IgD-negative memory B cell (primary cell): Measurements from ENCODE around the gene PGS1. TPM values are rescaled to one million over a fixed set of nuclear protein-coding genes. Genes with fewer than 3 reads are reported as not detected.

Experiments
- H3K27ac Mint-ChIP-seq, 3 donors: one replicate each; pipeline ENCODE4 v1.8.0; 2020 to 2022; ENCODE audit warnings: mild to moderate bottlenecking in 3 of 3, mixed read lengths in 3 of 3, moderate library complexity in 1 of 3
- H3K27me3 Mint-ChIP-seq: one replicate; pipeline ENCODE4 v1.8.0; 2021; ENCODE audit warnings: mixed read lengths
- H3K36me3 Mint-ChIP-seq: one replicate; pipeline ENCODE4 v1.8.0; 2020; ENCODE audit warnings: mild to moderate bottlenecking, mixed read lengths
- H3K4me1 Mint-ChIP-seq, 3 donors: one replicate each; pipeline ENCODE4 v1.8.0; 2020 to 2022; ENCODE audit warnings: mixed read lengths in 3 of 3, mild to moderate bottlenecking in 1 of 3
- H3K4me3 Mint-ChIP-seq, 4 donors: one replicate each; pipeline ENCODE4 v1.8.0; 2020 to 2022; ENCODE audit warnings: mild to moderate bottlenecking in 4 of 4, mixed read lengths in 4 of 4, moderate library complexity in 3 of 4
- H3K9me3 Mint-ChIP-seq, 3 donors: one replicate each; pipeline ENCODE4 v1.8.0; 2020 to 2021; ENCODE audit warnings: mixed read lengths in 3 of 3, mild to moderate bottlenecking in 1 of 3
- polyA plus RNA-seq: library from polyadenylated mRNA; unstranded; fragments of 300-500 nt; fragmentation: Illumina TruSeq; gene quantifications from one replicate; pipeline ENCODE4 v1.2.3, GENCODE V29; 2021

The PGS1 gene
- polyA plus RNA-seq, 1 donor from 2014 or later = 49.7 TPM

GRCh38 chr17:78366109-78366848 is 12.2 kb upstream of the PGS1 start:
- H3K4me1 Mint-ChIP-seq = peaks cover 2 to 7% (median 5%) of the 10 kb centered on the region in 3 donors
- H3K27ac Mint-ChIP-seq = peak overlapping the region in 1 of 3 donors; percentile 18
- H3K36me3 Mint-ChIP-seq = no peaks in the 10 kb centered on the region
- H3K4me3 Mint-ChIP-seq = peak overlapping the region in 1 of 4 donors; percentile 70
- no peaks in the 10 kb centered on the region for H3K9me3 Mint-ChIP-seq
- H3K27me3 Mint-ChIP-seq = peaks cover 28% of the 10 kb centered on the region

GRCh38 chr17:78367193-78367592 is 11.3 kb upstream of the PGS1 start:
- Mint-ChIP-seq H3K4me3 (no peak overlapping the region), H3K36me3 (no peaks in the 10 kb centered on the region), H3K27me3 (peaks cover 28% of the 10 kb centered on the region), H3K9me3 (no peaks in the 10 kb centered on the region), H3K27ac (no peak overlapping the region), H3K4me1 (peaks cover 2 to 7% (median 5%) of the 10 kb centered on the region in 3 donors)

- no peaks in the 10 kb centered on the region for H3K9me3 Mint-ChIP-seq
- H3K27me3 Mint-ChIP-seq = peaks cover 27% of the 10 kb centered on the region
- H3K4me1 Mint-ChIP-seq = peaks cover 2 to 7% (median 5%) of the 10 kb centered on the region in 3 donors
- no peak overlapping the region for H3K4me3 Mint-ChIP-seq
- H3K36me3 Mint-ChIP-seq = no peaks in the 10 kb centered on the region
- peak overlapping the region in 1 of 3 donors; percentile 19 for H3K27ac Mint-ChIP-seq
These were observed 10.1 kb upstream of the PGS1 start for GRCh38 chr17:78368348-78368747.

GRCh38 chr17:78368854-78369495 is 9.5 kb upstream of the PGS1 start:
- H3K9me3 Mint-ChIP-seq = no peaks in the 10 kb centered on the region
- no peak overlapping the region for H3K4me3 Mint-ChIP-seq
- no peak overlapping the region for H3K27ac Mint-ChIP-seq
- H3K4me1 Mint-ChIP-seq = peaks cover 2 to 7% (median 5%) of the 10 kb centered on the region in 3 donors
- peaks cover 27% of the 10 kb centered on the region for H3K27me3 Mint-ChIP-seq
- H3K36me3 Mint-ChIP-seq = no peaks in the 10 kb centered on the region

GRCh38 chr17:78369791-78370381 is 8.6 kb upstream of the PGS1 start:
- Mint-ChIP-seq H3K27ac (no peak overlapping the region), H3K36me3 (no peaks in the 10 kb centered on the region), H3K27me3 (peaks cover 20% of the 10 kb centered on the region), H3K9me3 (no peaks in the 10 kb centered on the region), H3K4me1 (peaks cover 0 to 6% (median under 1%) of the 10 kb centered on the region in 3 donors), H3K4me3 (no peak overlapping the region)

- Mint-ChIP-seq H3K9me3 (no peaks in the 10 kb centered on the region), H3K4me3 (no peak overlapping the region)
These were observed 7.4 kb upstream of the PGS1 start for GRCh38 chr17:78371056-78371455.

GRCh38 chr17:78372841-78373240 is 5.6 kb upstream of the PGS1 start:
- no peak overlapping the region for H3K4me3 Mint-ChIP-seq

More at GRCh38 chr17:78371056-78371455, 7.4 kb upstream of the PGS1 start:
- H3K4me1 Mint-ChIP-seq = peaks cover 0 to 6% (median under 1%) of the 10 kb centered on the region in 3 donors
- H3K27me3 Mint-ChIP-seq = peaks cover 11% of the 10 kb centered on the region
- H3K36me3 Mint-ChIP-seq = no peaks in the 10 kb centered on the region
- H3K27ac Mint-ChIP-seq = no peak overlapping the region

GRCh38 chr17:78374189-78374588 is 4.3 kb upstream of the PGS1 start:
- Mint-ChIP-seq H3K4me1 (peaks cover 3 to 7% (median 3%) of the 10 kb centered on the region in 3 donors), H3K27me3 (peaks cover 2% of the 10 kb centered on the region), H3K9me3 (no peaks in the 10 kb centered on the region), H3K4me3 (peak overlapping the region in 1 of 4 donors; percentile 57), H3K36me3 (no peaks in the 10 kb centered on the region), H3K27ac (peak overlapping the region in 1 of 3 donors; percentile 44)

More at GRCh38 chr17:78372841-78373240, 5.6 kb upstream of the PGS1 start:
- H3K4me1 Mint-ChIP-seq = peaks cover 0 to 3% (median 0%) of the 10 kb centered on the region in 3 donors
- no peaks in the 10 kb centered on the region for H3K36me3 Mint-ChIP-seq
- no peaks in the 10 kb centered on the region for H3K9me3 Mint-ChIP-seq
- H3K27me3 Mint-ChIP-seq = peaks cover 2% of the 10 kb centered on the region
- peak overlapping the region in 1 of 3 donors; percentile 13 for H3K27ac Mint-ChIP-seq

GRCh38 chr17:78374631-78375274 is 3.7 kb upstream of the PGS1 start:
- Mint-ChIP-seq H3K27ac (peak overlapping the region in 1 of 3 donors; percentile 44), H3K27me3 (peaks cover 2% of the 10 kb centered on the region), H3K4me3 (peak overlapping the region in 1 of 4 donors; percentile 57), H3K4me1 (peaks cover 5 to 8% (median 5%) of the 10 kb centered on the region in 3 donors), H3K9me3 (no peaks in the 10 kb centered on the region), H3K36me3 (no peaks in the 10 kb centered on the region)

- peak overlapping the region in 1 of 4 donors; percentile 93 for H3K4me3 Mint-ChIP-seq
- peaks cover 9 to 14% (median 10%) of the 10 kb centered on the region in 3 donors for H3K4me1 Mint-ChIP-seq
- peak overlapping the region in 1 of 3 donors; percentile 52 for H3K27ac Mint-ChIP-seq
- no peaks in the 10 kb centered on the region for H3K9me3 Mint-ChIP-seq
- no peaks in the 10 kb centered on the region for H3K36me3 Mint-ChIP-seq
- H3K27me3 Mint-ChIP-seq = peaks cover 2% of the 10 kb centered on the region
These were observed 2.9 kb upstream of the PGS1 start for GRCh38 chr17:78375401-78376151.

GRCh38 chr17:78376161-78376560 is 2.3 kb upstream of the PGS1 start:
- Mint-ChIP-seq H3K9me3 (no peaks in the 10 kb centered on the region), H3K4me1 (peaks cover 9 to 15% (median 13%) of the 10 kb centered on the region in 3 donors), H3K27ac (peak overlapping the region in 2 of 3 donors; percentile 50 to 52), H3K27me3 (no peaks in the 10 kb centered on the region), H3K4me3 (peak overlapping the region in 3 of 4 donors; percentile 22 to 93 (median 60)), H3K36me3 (no peaks in the 10 kb centered on the region)

- peak overlapping the region; percentile 52 to 92 (median 76) for H3K27ac Mint-ChIP-seq
- peaks cover 2% of the 10 kb centered on the region for H3K36me3 Mint-ChIP-seq
- H3K4me1 Mint-ChIP-seq = peaks cover 22 to 28% (median 26%) of the 10 kb centered on the region in 3 donors
- peak overlapping the region; percentile 88 to 93 (median 92) for H3K4me3 Mint-ChIP-seq
- H3K27me3 Mint-ChIP-seq = no peaks in the 10 kb centered on the region
- H3K9me3 Mint-ChIP-seq = no peaks in the 10 kb centered on the region
These were observed 608 bp upstream of the PGS1 start for GRCh38 chr17:78377858-78378224.

GRCh38 chr17:78379131-78379491 is 662 bp downstream of the PGS1 start:
- peaks cover 2% of the 10 kb centered on the region for H3K36me3 Mint-ChIP-seq
- peaks cover 34 to 39% (median 37%) of the 10 kb centered on the region in 3 donors for H3K4me1 Mint-ChIP-seq
- H3K9me3 Mint-ChIP-seq = no peaks in the 10 kb centered on the region
- H3K27ac Mint-ChIP-seq = peak overlapping the region; percentile 88 to 92 (median 89)
- peak overlapping the region; percentile 88 to 93 (median 90) for H3K4me3 Mint-ChIP-seq
- H3K27me3 Mint-ChIP-seq = no peaks in the 10 kb centered on the region

- no peaks in the 10 kb centered on the region for H3K9me3 Mint-ChIP-seq
- H3K36me3 Mint-ChIP-seq = peaks cover 2% of the 10 kb centered on the region
- no peaks in the 10 kb centered on the region for H3K27me3 Mint-ChIP-seq
- peaks cover 40 to 48% (median 44%) of the 10 kb centered on the region in 3 donors for H3K4me1 Mint-ChIP-seq
- H3K27ac Mint-ChIP-seq = peak overlapping the region in 2 of 3 donors; percentile 75 to 87
- peak overlapping the region; percentile 77 to 88 (median 80) for H3K4me3 Mint-ChIP-seq
These were observed 1.9 kb downstream of the PGS1 start for GRCh38 chr17:78380370-78380769.
